HAP-1 (cell line): ENCODE results near the gene ADGRA1.
"Not testable (repeated sequence)": the region's sequence is repeated elsewhere in the genome, so short reads cannot be mapped to it uniquely, and the experiment has no call there.

Experiments
- DNase-seq, 2 experiments: peaks; one replicate each; pipeline ENCODE4 v3.0.0-alpha.2; 2016 to 2020; ENCODE audit warnings: low spot score in 2 of 2
- H3K27me3 ChIP-seq: fragments of 250-450 bp; sonication (Bioruptor Pico); 2 replicates; pipeline ENCODE4 v1.5.1; 2020; ENCODE audit warnings: low read depth, mild to moderate bottlenecking, moderate library complexity
- H3K36me3 ChIP-seq: fragments of 250-450 bp; sonication (Bioruptor Pico); replicated peaks from 2 replicates; pipeline ENCODE4 v1.5.1; 2020; ENCODE audit warnings: mild to moderate bottlenecking
- H3K4me1 ChIP-seq: fragments of 250-450 bp; sonication (Bioruptor Pico); 2 replicates; pipeline ENCODE4 v1.5.1; 2020; ENCODE audit warnings: mild to moderate bottlenecking
- H3K4me3 ChIP-seq: fragments of 250-450 bp; sonication (Bioruptor Pico); 2 replicates; pipeline ENCODE4 v1.5.1; 2020; ENCODE audit warnings: mild to moderate bottlenecking, moderate library complexity
- H3K9me3 ChIP-seq: fragments of 250-450 bp; sonication (Bioruptor Pico); 2 replicates; pipeline ENCODE4 v1.5.1; 2020; ENCODE audit warnings: mild to moderate bottlenecking, moderate library complexity
- in situ Hi-C: fragments of 300-500 bp; cut with MboI; formaldehyde crosslinking; loops from 3 replicates; pipeline ENCODE4 v1.14.3; 2020; ENCODE audit warnings: low sequenced_read_pairs, inconsistent platforms, mixed read lengths

ADGRA1 gene

DNA sequence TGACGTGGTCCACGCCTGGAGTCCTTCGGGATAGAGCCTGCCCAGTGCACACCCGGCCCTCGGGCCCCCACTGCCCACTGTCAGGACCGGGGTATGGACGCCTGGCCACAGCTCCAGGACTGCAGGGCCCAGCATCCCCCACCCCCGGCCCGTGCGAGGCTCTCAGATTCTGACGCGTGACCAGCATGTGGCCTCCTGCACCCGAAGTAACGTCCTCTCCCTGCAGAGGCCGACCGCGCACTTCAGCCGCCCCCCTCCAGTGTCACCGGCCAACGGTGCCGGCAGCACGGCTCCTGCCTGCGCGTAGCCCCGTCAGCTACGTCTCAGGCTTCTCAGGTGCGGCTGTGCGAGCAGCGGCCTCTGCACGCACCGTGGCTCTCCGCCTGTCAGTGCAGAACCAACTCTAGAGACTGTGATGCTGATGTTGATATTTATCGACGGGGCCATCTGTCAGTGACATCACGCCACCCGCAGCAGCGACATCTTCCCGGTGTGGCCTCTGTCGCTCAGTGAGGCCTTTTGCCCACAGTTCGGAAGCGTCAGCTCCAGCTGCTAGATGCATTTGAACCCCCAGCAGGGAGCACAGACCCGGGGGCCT, 40.1 kb upstream of the ADGRA1 start:
- in situ Hi-C loops, result no loop called here
- no peaks in the 10 kb centered on the region for H3K4me1 ChIP-seq
- no peak for DNase-seq
- no peaks in the 10 kb centered on the region for H3K36me3 ChIP-seq
- H3K4me3 ChIP-seq, result no peak overlapping the region
- H3K27me3 ChIP-seq, result peaks cover 4% of the 10 kb centered on the region; the same call in 1 of the 2 replicates
- H3K9me3 ChIP-seq, result no peaks in the 10 kb centered on the region

GRCh38 chr10:133048266-133048665, 39.5 kb upstream of the ADGRA1 start:
- Histone ChIP-seq H3K27me3 (peaks cover 4% of the 10 kb centered on the region; the same call in 1 of the 2 replicates), H3K9me3 (no peaks in the 10 kb centered on the region), H3K4me1 (no peaks in the 10 kb centered on the region), H3K4me3 (no peak overlapping the region), H3K36me3 (no peaks in the 10 kb centered on the region)
- no peak for DNase-seq
- in situ Hi-C loops, result no loop called here

GRCh38 chr10:133048926-133049325, 38.8 kb upstream of the ADGRA1 start:
- no peaks in the 10 kb centered on the region for H3K36me3 ChIP-seq
- in situ Hi-C loops, result no loop called here
- peaks cover 4% of the 10 kb centered on the region; the same call in 1 of the 2 replicates for H3K27me3 ChIP-seq
- no peaks in the 10 kb centered on the region for H3K4me1 ChIP-seq
- H3K4me3 ChIP-seq, result no peak overlapping the region
- no peak for DNase-seq
- no peaks in the 10 kb centered on the region for H3K9me3 ChIP-seq

- H3K36me3 ChIP-seq, result no peaks in the 10 kb centered on the region
- no peak for DNase-seq
- no peaks in the 10 kb centered on the region for H3K9me3 ChIP-seq
- no peaks in the 10 kb centered on the region for H3K4me1 ChIP-seq
- H3K27me3 ChIP-seq, result peaks cover 8% of the 10 kb centered on the region; the same call in 1 of the 2 replicates
- no peak overlapping the region for H3K4me3 ChIP-seq
- in situ Hi-C loops, result no loop called here
Measured at GRCh38 chr10:133049639-133050038, 38.1 kb upstream of the ADGRA1 start.

GRCh38 chr10:133050371-133050770, 37.4 kb upstream of the ADGRA1 start:
- H3K27me3 ChIP-seq, result peaks cover 8% of the 10 kb centered on the region; the same call in 1 of the 2 replicates
- no peaks in the 10 kb centered on the region for H3K9me3 ChIP-seq
- no peaks in the 10 kb centered on the region for H3K36me3 ChIP-seq
- no peak overlapping the region for H3K4me3 ChIP-seq
- in situ Hi-C loops, result no loop called here
- H3K4me1 ChIP-seq, result no peaks in the 10 kb centered on the region
- DNase-seq, result no peak

GRCh38 chr10:133052076-133052475, 35.6 kb upstream of the ADGRA1 start:
- Histone ChIP-seq H3K27me3 (peaks cover 3% of the 10 kb centered on the region; the same call in 1 of the 2 replicates), H3K4me1 (no peaks in the 10 kb centered on the region), H3K4me3 (no peak overlapping the region)

GRCh38 chr10:133053527-133054133, 34.1 kb upstream of the ADGRA1 start:
- H3K4me3 ChIP-seq, in situ Hi-C loops, H3K4me1 ChIP-seq, DNase-seq, H3K9me3 ChIP-seq, H3K36me3 ChIP-seq, H3K27me3 ChIP-seq: not testable (repeated sequence)

More at GRCh38 chr10:133052076-133052475, 35.6 kb upstream of the ADGRA1 start:
- DNase-seq, result no peak
- no peaks in the 10 kb centered on the region for H3K36me3 ChIP-seq
- in situ Hi-C loops, result no loop called here
- H3K9me3 ChIP-seq, result no peaks in the 10 kb centered on the region

- peaks cover 3% of the 10 kb centered on the region; the same call in 1 of the 2 replicates for H3K27me3 ChIP-seq
- in situ Hi-C loops, result no loop called here
- no peaks in the 10 kb centered on the region for H3K4me1 ChIP-seq
- no peaks in the 10 kb centered on the region for H3K36me3 ChIP-seq
- no peak overlapping the region for H3K4me3 ChIP-seq
- H3K9me3 ChIP-seq, result no peaks in the 10 kb centered on the region
- no peak for DNase-seq
Measured at GRCh38 chr10:133055470-133055869, 32.3 kb upstream of the ADGRA1 start.

DNA sequence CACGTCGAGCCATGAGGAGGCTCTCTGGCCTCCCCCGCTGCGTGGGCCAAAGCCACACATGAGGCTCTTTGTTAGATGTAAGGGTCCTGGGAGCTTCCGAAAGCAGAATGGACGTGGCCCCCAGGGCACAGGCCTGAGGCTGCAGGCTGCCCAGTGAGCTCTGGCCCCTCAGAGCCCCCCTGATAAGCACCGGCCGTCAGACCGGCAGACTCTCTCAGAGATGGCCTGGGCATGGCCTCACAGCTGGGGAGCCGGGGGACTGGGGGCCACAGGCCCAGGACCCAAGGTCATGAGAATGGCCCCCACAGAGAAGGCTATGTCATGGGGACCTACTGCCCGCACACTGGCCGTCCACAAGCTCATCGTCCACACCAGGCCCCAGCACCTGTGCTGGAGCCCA, 31.7 kb upstream of the ADGRA1 start:
- Histone ChIP-seq H3K27me3 (peaks cover 3% of the 10 kb centered on the region; the same call in 1 of the 2 replicates), H3K36me3 (no peaks in the 10 kb centered on the region), H3K4me1 (no peaks in the 10 kb centered on the region), H3K4me3 (no peak overlapping the region), H3K9me3 (no peaks in the 10 kb centered on the region)
- no peak for DNase-seq
- in situ Hi-C loops, result no loop called here

DNA sequence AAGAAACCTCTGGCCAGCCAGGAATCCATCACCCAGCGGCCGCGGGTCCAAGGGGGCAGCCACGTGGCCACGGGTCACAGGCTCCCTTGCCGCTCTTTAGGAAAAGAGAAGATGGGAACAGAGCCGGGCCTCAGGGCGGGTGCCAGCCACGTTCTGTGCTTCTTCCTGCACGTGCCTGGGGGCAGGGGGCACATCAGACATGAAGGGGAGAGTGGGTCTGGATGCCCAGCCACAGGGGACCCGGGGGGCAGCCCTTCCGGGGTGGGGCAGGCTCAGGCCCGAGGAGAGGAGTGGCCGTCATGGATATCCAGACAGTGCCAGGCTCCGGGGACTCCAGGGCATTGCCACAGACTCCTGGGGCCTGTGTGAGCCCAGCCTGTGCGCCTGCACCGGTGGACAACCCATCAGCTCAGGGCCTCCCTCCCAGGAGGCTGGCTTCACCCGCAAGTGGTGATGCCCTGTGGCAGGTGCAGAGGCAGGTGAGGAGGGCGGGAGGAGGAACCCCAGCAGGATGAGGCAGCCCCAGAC, 31.0 kb upstream of the ADGRA1 start:
- Histone ChIP-seq H3K4me1 (no peaks in the 10 kb centered on the region), H3K9me3 (no peaks in the 10 kb centered on the region), H3K27me3 (peaks cover 3% of the 10 kb centered on the region; the same call in 1 of the 2 replicates), H3K36me3 (no peaks in the 10 kb centered on the region), H3K4me3 (no peak overlapping the region)
- in situ Hi-C loops, result no loop called here
- DNase-seq, result no peak

GRCh38 chr10:133058331-133059092, 29.2 kb upstream of the ADGRA1 start:
- in situ Hi-C loops, result no loop called here
- Histone ChIP-seq H3K9me3 (no peaks in the 10 kb centered on the region), H3K27me3 (peaks cover 3% of the 10 kb centered on the region; the same call in 1 of the 2 replicates), H3K36me3 (no peaks in the 10 kb centered on the region), H3K4me3 (no peak overlapping the region), H3K4me1 (no peaks in the 10 kb centered on the region)
- DNase-seq, result no peak

DNA sequence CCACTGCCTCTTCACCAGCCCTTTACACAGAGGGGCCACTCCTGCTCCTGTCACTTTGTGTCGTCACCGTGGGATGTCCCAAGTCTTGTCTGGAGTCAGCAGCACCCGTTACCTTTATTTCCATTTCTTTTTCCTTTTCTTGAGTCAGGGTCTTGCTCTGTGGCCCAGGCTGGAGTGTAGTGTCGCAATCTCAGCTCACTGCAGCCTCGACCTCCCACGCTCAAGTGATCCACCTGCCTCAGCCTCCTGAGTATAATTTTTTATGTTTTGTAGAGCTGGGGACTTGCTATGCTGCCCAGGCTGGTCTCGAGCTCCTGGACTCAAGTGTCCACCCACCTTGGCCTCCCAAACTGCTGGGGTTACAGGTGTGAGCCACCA, 28.6 kb upstream of the ADGRA1 start:
- DNase-seq, result no peak
- Histone ChIP-seq H3K4me1 (no peaks in the 10 kb centered on the region), H3K27me3 (peaks cover 3% of the 10 kb centered on the region; the same call in 1 of the 2 replicates), H3K36me3 (no peaks in the 10 kb centered on the region), H3K9me3 (no peaks in the 10 kb centered on the region), H3K4me3 (no peak overlapping the region)
- in situ Hi-C loops, result no loop called here

DNA sequence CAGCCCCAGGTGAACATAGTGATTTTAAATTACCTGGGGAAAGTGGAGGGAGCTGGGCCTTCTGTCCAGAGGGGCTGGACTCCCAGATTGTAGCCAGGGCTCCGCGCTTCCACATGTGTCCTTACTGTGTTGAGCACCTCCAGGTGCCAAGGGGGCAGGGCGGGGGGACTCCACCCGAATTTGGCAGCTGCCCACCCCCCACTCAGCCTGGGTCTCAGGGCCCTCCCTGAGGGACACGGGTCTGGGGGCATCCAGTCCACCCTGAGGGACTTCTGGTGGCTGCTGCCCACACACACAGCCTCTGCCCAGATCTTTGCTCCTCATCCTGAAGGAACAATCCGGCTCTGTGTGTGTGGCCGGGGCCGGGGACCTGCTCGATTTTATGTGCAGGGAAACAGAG, 28.2 kb upstream of the ADGRA1 start:
- Histone ChIP-seq H3K4me1 (no peaks in the 10 kb centered on the region), H3K9me3 (no peaks in the 10 kb centered on the region), H3K27me3 (peaks cover under 1% of the 10 kb centered on the region; the same call in 1 of the 2 replicates), H3K4me3 (no peak overlapping the region), H3K36me3 (no peaks in the 10 kb centered on the region)
- in situ Hi-C loops, result no loop called here
- DNase-seq, result no peak

GRCh38 chr10:133060022-133060421, 27.7 kb upstream of the ADGRA1 start:
- in situ Hi-C loops, result no loop called here
- DNase-seq, result no peak
- no peaks in the 10 kb centered on the region for H3K27me3 ChIP-seq

More at GRCh38 chr10:133060022-133060421, 27.7 kb upstream of the ADGRA1 start:
- Histone ChIP-seq H3K36me3 (no peaks in the 10 kb centered on the region), H3K4me1 (no peaks in the 10 kb centered on the region), H3K4me3 (no peak overlapping the region), H3K9me3 (no peaks in the 10 kb centered on the region)
